HFF-Myc (cell line): ENCODE results near the gene ERVFRD-1.
"Not testable (repeated sequence)": the region's sequence is repeated elsewhere in the genome, so short reads cannot be mapped to it uniquely, and the experiment has no call there.

ENCODE experiments used
- DNase-seq: peaks from one replicate; pipeline ENCODE4 v3.0.0-alpha.2; 2011; ENCODE audit warnings: low read depth; ENCODE audit errors: extremely low read depth
- H3K4me3 ChIP-seq: replicated peaks from 2 replicates; pipeline ENCODE4 v1.5.1; 2011; ENCODE audit warnings: low read depth, mild to moderate bottlenecking, control low read depth, low read length
- TF ChIP-seq, protein P1 (sequence below): IDR thresholded peaks from 2 replicates; pipeline ENCODE4 v1.5.1; 2012; ENCODE audit warnings: mild to moderate bottlenecking, low read depth, low read length, control low read depth; ENCODE audit errors: missing control alignments

The ERVFRD-1 gene

DNA sequence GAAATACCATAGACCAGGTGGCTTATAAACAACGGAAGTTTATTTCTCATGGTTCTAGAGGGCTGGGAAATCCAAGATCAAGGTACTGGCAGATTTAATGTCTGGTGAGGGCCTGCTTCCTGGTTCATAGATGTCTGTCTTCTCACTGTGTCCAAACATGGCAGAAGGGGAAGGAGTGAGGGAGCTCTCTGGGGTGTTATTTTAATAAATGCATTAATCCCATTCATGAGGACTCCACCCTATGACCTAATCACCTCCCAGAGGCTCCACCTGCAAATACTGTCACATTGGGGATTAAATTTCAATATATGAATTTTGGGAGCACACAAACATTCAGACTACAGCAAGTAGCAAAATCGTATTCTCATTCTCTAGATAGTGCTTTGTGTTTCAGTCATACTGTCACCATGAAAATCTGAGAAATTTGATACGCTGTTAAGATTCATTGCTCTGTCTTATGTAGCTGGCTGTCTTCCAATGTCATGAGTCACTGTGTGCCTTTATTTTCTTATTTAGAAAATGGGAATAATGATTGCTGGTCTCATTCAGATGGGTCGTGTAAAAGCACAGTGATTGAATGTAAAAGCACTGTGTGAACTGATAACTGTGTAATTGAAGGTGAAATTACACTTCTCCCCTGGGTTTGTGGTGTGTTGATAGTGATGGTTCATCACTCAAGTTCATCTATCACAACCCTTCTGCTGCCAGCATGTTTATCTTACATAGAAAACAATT lies 8.9 kb upstream of the ERVFRD-1 start:
- no peak overlapping the region for H3K4me3 ChIP-seq
- TF ChIP-seq, protein P1, sequence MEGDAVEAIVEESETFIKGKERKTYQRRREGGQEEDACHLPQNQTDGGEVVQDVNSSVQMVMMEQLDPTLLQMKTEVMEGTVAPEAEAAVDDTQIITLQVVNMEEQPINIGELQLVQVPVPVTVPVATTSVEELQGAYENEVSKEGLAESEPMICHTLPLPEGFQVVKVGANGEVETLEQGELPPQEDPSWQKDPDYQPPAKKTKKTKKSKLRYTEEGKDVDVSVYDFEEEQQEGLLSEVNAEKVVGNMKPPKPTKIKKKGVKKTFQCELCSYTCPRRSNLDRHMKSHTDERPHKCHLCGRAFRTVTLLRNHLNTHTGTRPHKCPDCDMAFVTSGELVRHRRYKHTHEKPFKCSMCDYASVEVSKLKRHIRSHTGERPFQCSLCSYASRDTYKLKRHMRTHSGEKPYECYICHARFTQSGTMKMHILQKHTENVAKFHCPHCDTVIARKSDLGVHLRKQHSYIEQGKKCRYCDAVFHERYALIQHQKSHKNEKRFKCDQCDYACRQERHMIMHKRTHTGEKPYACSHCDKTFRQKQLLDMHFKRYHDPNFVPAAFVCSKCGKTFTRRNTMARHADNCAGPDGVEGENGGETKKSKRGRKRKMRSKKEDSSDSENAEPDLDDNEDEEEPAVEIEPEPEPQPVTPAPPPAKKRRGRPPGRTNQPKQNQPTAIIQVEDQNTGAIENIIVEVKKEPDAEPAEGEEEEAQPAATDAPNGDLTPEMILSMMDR: no peak
- DNase-seq: peak; percentile 49

DNA sequence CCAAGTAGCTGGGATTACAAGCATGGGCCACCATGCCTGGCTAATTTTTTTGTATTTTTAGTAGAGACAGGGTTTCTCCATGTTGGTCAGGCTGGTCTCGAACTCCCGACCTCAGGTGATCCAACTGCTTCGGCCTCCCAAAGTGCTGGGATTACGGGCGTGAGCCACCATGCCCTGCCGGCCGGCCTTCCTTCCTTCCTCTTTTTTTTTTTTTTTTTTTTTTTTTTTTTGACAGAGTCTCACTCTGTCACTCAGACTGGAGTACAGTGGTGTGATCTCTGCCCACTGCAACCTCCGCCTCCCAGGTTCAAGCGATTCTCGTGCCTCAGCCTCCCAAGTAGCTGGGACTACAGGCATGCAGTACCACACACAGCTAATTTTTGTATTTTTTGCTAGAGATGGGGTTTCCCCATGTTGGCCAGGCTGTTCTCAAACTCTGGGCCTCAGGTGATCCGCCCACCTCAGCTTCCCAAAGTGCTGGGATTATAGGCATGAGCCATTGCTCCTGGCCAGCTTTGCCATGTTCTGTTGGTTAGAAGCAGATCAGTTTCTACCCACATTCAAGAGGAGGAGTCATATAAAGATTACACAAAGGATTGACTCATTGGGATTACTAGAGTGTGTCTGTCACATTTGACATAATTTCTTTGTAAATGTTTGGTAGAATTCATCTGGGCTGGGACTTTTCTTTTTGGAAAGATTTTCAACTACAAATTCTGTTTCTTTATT lies 4.4 kb upstream of the ERVFRD-1 start:
- DNase-seq, H3K4me3 ChIP-seq: not testable (repeated sequence)

DNA sequence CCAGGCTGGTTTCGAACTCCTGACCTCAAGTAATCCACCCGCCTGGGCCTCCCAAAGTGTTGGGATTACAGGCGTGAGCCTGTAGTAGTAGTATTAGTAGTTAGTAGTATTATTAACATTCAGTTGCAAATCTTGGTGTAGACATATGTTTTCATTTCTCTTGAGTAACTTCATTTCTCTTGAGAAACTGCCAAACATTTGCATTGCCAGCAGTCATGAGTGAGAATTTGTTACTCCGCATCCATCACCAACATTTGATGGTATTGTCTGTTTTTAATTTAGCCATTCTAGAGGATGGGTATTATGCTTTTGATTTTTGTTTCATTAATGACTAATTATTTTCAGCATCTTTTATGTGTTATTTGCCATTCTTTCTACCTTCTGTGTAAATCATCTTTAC lies 1.5 kb upstream of the ERVFRD-1 start:
- no peak overlapping the region for H3K4me3 ChIP-seq
- TF ChIP-seq, protein P1: no peak
- DNase-seq: no peak

DNA sequence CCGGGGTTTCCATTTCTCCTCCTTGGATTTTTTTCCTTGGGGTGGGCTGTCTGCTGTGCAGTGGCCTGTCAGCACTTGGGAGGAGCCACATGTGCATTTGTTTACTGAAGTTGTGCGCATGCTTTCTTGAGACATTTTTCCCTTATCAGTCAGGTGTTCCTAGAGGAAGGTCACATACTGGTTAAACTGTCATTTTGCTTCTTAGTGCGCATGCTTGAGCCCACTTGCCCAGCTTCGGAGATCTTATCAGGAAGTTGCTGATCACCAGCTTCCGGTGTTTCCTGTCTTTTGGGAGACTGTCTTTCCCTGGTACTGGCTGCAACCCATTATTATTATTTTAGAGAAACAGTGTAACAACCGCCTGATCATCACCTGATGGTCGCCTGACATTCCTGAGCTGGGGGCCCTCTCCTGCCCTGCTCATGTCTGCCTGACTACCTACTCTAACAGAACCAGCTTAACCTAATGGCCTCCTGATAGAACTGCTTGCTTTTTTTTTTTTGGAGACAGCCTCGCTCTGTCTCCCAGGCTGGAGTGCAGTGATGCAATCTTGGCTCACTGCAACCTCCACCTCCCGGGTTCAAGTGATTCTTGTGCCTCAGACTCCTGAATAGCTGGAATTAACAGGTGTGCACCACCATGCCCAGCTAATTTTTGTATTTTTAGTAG lies 378 bp upstream of the ERVFRD-1 start:
- H3K4me3 ChIP-seq: no peak overlapping the region
- no peak for DNase-seq
- TF ChIP-seq, protein P1: no peak

DNA sequence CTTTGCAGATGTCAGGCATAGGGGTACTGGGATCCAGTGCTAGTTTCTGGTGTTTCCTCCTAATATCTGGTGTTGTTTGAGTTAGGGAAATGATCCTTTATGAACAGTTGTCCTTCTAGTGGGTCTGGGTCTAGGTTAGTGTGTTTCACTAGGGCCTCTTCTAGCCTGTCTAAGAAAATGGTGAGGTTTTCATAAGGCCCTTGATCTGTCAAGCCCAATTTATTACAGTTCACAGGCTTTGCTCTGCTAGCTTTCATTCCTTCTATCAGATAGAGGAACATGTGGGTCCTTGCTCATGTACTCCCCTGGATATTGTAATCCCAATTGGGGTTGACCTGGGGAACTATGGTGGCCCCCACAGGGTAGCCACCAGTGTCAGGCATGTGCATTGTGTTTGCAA lies 2.8 kb downstream of the ERVFRD-1 start:
- TF ChIP-seq, protein P1: no peak
- H3K4me3 ChIP-seq: no peak overlapping the region
- no peak for DNase-seq

DNA sequence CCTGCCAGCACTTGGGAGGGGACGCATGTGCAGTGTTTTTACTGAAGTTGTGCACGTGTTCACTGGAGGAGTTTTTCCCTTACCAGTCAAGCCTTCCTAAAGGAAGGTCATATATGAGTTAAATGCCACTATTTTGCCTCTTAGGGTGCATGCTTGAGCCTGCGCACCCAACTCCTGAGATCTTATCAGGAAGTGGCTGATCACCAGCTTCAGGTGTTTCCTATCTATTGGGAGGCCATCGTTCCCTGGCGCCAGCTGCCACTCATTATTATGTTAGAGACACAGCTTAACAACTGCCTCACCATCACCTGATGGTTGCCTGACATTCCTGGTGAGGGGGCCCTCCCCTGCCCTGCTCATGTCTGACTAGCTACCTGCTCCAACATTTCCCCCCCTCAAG lies 8.5 kb downstream of the ERVFRD-1 start:
- no peak overlapping the region for H3K4me3 ChIP-seq
- DNase-seq: no peak
- TF ChIP-seq, protein P1: no peak

DNA sequence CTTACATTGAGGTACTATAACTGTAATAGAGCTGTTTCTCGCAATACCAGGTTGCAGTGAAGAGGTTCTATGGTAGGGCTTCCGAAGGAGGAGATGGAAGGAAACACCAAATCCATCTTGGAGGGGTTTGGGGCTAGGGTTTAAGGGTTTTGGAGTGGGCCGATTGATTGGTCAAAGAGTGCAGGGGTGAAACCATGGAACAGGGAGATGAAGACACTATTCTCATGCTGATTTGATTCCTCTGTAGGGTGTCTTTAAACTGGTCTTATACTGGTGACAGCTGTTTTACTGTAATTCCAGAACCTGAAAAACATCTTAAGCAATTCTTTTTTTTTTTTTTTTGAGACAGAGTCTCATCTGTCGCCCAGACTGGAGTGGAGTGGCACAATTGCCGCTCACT lies 10.1 kb downstream of the ERVFRD-1 start:
- H3K4me3 ChIP-seq: no peak overlapping the region
- TF ChIP-seq, protein P1: no peak
- DNase-seq: no peak
